SU-DHL-6 (cell line): Measurements from ENCODE around the gene GIT2.

ENCODE experiments used
- EZH2phosphoT487 ChIP-seq: fragments of 200-600 bp; sonication (generic), shearing (Covaris generic); conservative IDR thresholded peaks from 2 replicates; pipeline ENCODE4 v1.6.1; 2018; ENCODE audit warnings: mild to moderate bottlenecking, antibody characterized with exemption, low read length, moderate library complexity, mixed read lengths
- TF ChIP-seq, protein P1 (sequence below): fragments of 200-600 bp; sonication (generic); IDR thresholded peaks from one replicate; pipeline ENCODE4 v1.5.1; 2017; ENCODE audit warnings: antibody characterized with exemption, mild to moderate bottlenecking, low read length, moderate library complexity; ENCODE audit not compliant: insufficient read depth, poor library complexity, severe bottlenecking

- TF ChIP-seq, protein P1, sequence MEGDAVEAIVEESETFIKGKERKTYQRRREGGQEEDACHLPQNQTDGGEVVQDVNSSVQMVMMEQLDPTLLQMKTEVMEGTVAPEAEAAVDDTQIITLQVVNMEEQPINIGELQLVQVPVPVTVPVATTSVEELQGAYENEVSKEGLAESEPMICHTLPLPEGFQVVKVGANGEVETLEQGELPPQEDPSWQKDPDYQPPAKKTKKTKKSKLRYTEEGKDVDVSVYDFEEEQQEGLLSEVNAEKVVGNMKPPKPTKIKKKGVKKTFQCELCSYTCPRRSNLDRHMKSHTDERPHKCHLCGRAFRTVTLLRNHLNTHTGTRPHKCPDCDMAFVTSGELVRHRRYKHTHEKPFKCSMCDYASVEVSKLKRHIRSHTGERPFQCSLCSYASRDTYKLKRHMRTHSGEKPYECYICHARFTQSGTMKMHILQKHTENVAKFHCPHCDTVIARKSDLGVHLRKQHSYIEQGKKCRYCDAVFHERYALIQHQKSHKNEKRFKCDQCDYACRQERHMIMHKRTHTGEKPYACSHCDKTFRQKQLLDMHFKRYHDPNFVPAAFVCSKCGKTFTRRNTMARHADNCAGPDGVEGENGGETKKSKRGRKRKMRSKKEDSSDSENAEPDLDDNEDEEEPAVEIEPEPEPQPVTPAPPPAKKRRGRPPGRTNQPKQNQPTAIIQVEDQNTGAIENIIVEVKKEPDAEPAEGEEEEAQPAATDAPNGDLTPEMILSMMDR = no peak
- no peak for TF ChIP-seq EZH2phosphoT487
These were observed 16.5 kb upstream of the GIT2 start for GRCh38 chr12:110012659-110013058.
